KG1 (cell line): ENCODE data around the gene MAPKAP1.

Experiments used
- DNase-seq: peaks from one replicate; lab custom pipeline; 2025; lab: John Stamatoyannopoulos, UW

MAPKAP1 gene

GRCh38 chr9:125674981-125675973, 31.7 kb downstream of the MAPKAP1 start:
- DNase-seq: no peak

GRCh38 chr9:125672876-125673275, 34.1 kb downstream of the MAPKAP1 start:
- DNase-seq: no peak

- DNase-seq: no peak
Observed at GRCh38 chr9:125663127-125663526, 43.9 kb downstream of the MAPKAP1 start.

- DNase-seq: no peak
Observed at GRCh38 chr9:125660557-125660956, 46.5 kb downstream of the MAPKAP1 start.

- no peak for DNase-seq
Observed at GRCh38 chr9:125659954-125660353, 47.1 kb downstream of the MAPKAP1 start.

- no peak for DNase-seq
Observed at GRCh38 chr9:125659201-125659840, 47.7 kb downstream of the MAPKAP1 start.

GRCh38 chr9:125656560-125656959, 50.4 kb downstream of the MAPKAP1 start:
- DNase-seq: no peak

- DNase-seq: no peak
Observed at GRCh38 chr9:125655691-125656410, 51.2 kb downstream of the MAPKAP1 start.

- DNase-seq: no peak
Observed at GRCh38 chr9:125655066-125655633, 51.9 kb downstream of the MAPKAP1 start.

GRCh38 chr9:125654121-125654520, 52.9 kb downstream of the MAPKAP1 start:
- DNase-seq: no peak

- DNase-seq: no peak
Observed at GRCh38 chr9:125653325-125653724, 53.7 kb downstream of the MAPKAP1 start.

- no peak for DNase-seq
Observed at GRCh38 chr9:125652759-125653158, 54.2 kb downstream of the MAPKAP1 start.

GRCh38 chr9:125652233-125652594, 54.8 kb downstream of the MAPKAP1 start:
- no peak for DNase-seq

GRCh38 chr9:125651576-125652232, 55.3 kb downstream of the MAPKAP1 start:
- DNase-seq: no peak

- DNase-seq: no peak
Observed at GRCh38 chr9:125650271-125650737, 56.7 kb downstream of the MAPKAP1 start.

- DNase-seq: no peak
Observed at GRCh38 chr9:125649826-125650225, 57.2 kb downstream of the MAPKAP1 start.

- DNase-seq: no peak
Observed at GRCh38 chr9:125649315-125649714, 57.7 kb downstream of the MAPKAP1 start.

GRCh38 chr9:125648294-125648693, 58.7 kb downstream of the MAPKAP1 start:
- no peak for DNase-seq

GRCh38 chr9:125646621-125647100, 60.3 kb downstream of the MAPKAP1 start:
- no peak for DNase-seq

GRCh38 chr9:125646217-125646616, 60.8 kb downstream of the MAPKAP1 start:
- no peak for DNase-seq

GRCh38 chr9:125644819-125645507, 62.0 kb downstream of the MAPKAP1 start:
- no peak for DNase-seq
